Measurements from ENCODE around the gene ARHGEF4. TPM values are rescaled to one million over a fixed set of nuclear protein-coding genes. Genes with fewer than 3 reads are reported as not detected.

The ARHGEF4 gene
- total and polyA plus RNA-seq, 11 donors = 0.30 to 5.5 (median 3.8) TPM

- H3K4me3 ChIP-seq = no peak overlapping the region
- no peaks in the 10 kb centered on the region for H3K9me3 ChIP-seq
- no peak for TF ChIP-seq CTCF (IDR thresholded peaks at IDR 0.05)
- TF ChIP-seq POLR2A (IDR thresholded peaks at IDR 0.05) = no peak
- H3K4me1 ChIP-seq = peaks cover 0 to 7% (median 0%) of the 10 kb centered on the region in 12 donors
- H3K27ac ChIP-seq = no peak overlapping the region
- intact Hi-C loops (cut with DNase I) = no loop called here
- ATAC-seq = no peak
- peaks cover 0 to 15% (median 0%) of the 10 kb centered on the region in 9 donors for H3K27me3 ChIP-seq
- peak in 1 of 5 donors; percentile 40 for DNase-seq
- WGBS, 4 donors = 71 to 78% (median 74%) methylated on average over 5 to 7 of the region's 7 CpGs
- H3K36me3 ChIP-seq = no peaks in the 10 kb centered on the region
These were observed 9.8 kb upstream of the ARHGEF4 start for GRCh38 chr2:130826821-130827501.

GRCh38 chr2:130827502-130828251 is 9.0 kb upstream of the ARHGEF4 start:
- no peak for ATAC-seq
- intact Hi-C loops (cut with DNase I) = no loop called here
- Histone ChIP-seq H3K36me3 (no peaks in the 10 kb centered on the region), H3K4me3 (no peak overlapping the region), H3K9me3 (no peaks in the 10 kb centered on the region), H3K27me3 (peaks cover 0 to 22% (median 0%) of the 10 kb centered on the region in 9 donors), H3K27ac (no peak overlapping the region), H3K4me1 (peaks cover 0 to 7% (median 0%) of the 10 kb centered on the region in 12 donors)
- 75 to 85% (median 79%) methylated on average over 15 of the region's 15 CpGs for WGBS, 4 donors
- peak in 1 of 5 donors; percentile 24 for DNase-seq
- TF ChIP-seq CTCF (IDR thresholded peaks at IDR 0.05) = no peak
- no peak for TF ChIP-seq POLR2A (IDR thresholded peaks at IDR 0.05)

GRCh38 chr2:130828461-130828860 is 8.3 kb upstream of the ARHGEF4 start:
- no peak overlapping the region for H3K27ac ChIP-seq
- WGBS, 4 donors = 78 to 87% (median 84%) methylated on average over 5 of the region's 5 CpGs
- intact Hi-C loops (cut with DNase I) = no loop called here
- H3K27me3 ChIP-seq = peaks cover 0 to 24% (median 0%) of the 10 kb centered on the region in 9 donors
- H3K9me3 ChIP-seq = no peaks in the 10 kb centered on the region
- no peaks in the 10 kb centered on the region for H3K36me3 ChIP-seq
- no peak overlapping the region for H3K4me3 ChIP-seq
- peaks cover 0 to 7% (median 0%) of the 10 kb centered on the region in 12 donors for H3K4me1 ChIP-seq
- DNase-seq (no peak), ATAC-seq (no peak)
- TF ChIP-seq CTCF (IDR thresholded peaks at IDR 0.05) (no peak), POLR2A (IDR thresholded peaks at IDR 0.05) (no peak)

GRCh38 chr2:130829015-130829414 is 7.7 kb upstream of the ARHGEF4 start:
- no peak overlapping the region for H3K27ac ChIP-seq
- TF ChIP-seq CTCF (IDR thresholded peaks at IDR 0.05) (no peak), POLR2A (IDR thresholded peaks at IDR 0.05) (no peak)
- no peak for ATAC-seq

More at GRCh38 chr2:130829015-130829414, 7.7 kb upstream of the ARHGEF4 start:
- intact Hi-C loops (cut with DNase I) = no loop called here
- peaks cover 0 to 27% (median 0%) of the 10 kb centered on the region in 9 donors for H3K27me3 ChIP-seq
- no peak overlapping the region for H3K4me3 ChIP-seq
- no peaks in the 10 kb centered on the region for H3K9me3 ChIP-seq
- no peak for DNase-seq
- H3K4me1 ChIP-seq = peaks cover 0 to 5% (median 0%) of the 10 kb centered on the region in 12 donors
- H3K36me3 ChIP-seq = no peaks in the 10 kb centered on the region
- 79 to 89% (median 87%) methylated on average over 8 to 10 of the region's 10 CpGs for WGBS, 4 donors

Data from heart left ventricle (tissue), 16 donors.